ACC112 (cell line): ENCODE measurements around the gene GABRB2.
"Not testable (repeated sequence)": the region's sequence is repeated elsewhere in the genome, so short reads cannot be mapped to it uniquely, and the experiment has no call there.

Experiments
- H2AFZ ChIP-seq: fragments of 200-600 bp; sonication (generic); one replicate; pipeline ENCODE4 v1.6.0; 2017; ENCODE audit warnings: antibody characterized with exemption, low read length; ENCODE audit not compliant: unreplicated experiment
- H3K27ac ChIP-seq: fragments of 200-600 bp; sonication (generic); 2 replicates; pipeline ENCODE4 v1.5.1; 2014; ENCODE audit warnings: low read depth, mild to moderate bottlenecking, antibody characterized with exemption, low read length, moderate library complexity
- H3K27me3 ChIP-seq: fragments of 200-600 bp; sonication (generic); 2 replicates; pipeline ENCODE4 v1.6.1; 2014; ENCODE audit warnings: mild to moderate bottlenecking, antibody characterized with exemption, low read length, moderate library complexity, mixed read lengths; ENCODE audit not compliant: insufficient read depth
- H3K36me3 ChIP-seq: fragments of 200-600 bp; sonication (generic); 2 replicates; pipeline ENCODE4 v1.6.1; 2016; ENCODE audit warnings: mild to moderate bottlenecking, antibody characterized with exemption, low read length, moderate library complexity, mixed read lengths; ENCODE audit not compliant: insufficient read depth
- H3K4me1 ChIP-seq: fragments of 200-600 bp; sonication (generic); one replicate; pipeline ENCODE4 v1.6.1; 2016; ENCODE audit warnings: low read length, mixed read lengths; ENCODE audit not compliant: insufficient read depth, unreplicated experiment, control insufficient read depth
- H3K4me3 ChIP-seq: fragments of 200-600 bp; sonication (generic); 2 replicates; pipeline ENCODE4 v1.5.1; 2014; ENCODE audit warnings: mild to moderate bottlenecking, low read depth, low read length
- H3K79me2 ChIP-seq: fragments of 200-600 bp; sonication (generic); one replicate; pipeline ENCODE4 v1.6.0; 2016; ENCODE audit warnings: low read length; ENCODE audit not compliant: control insufficient read depth, unreplicated experiment, insufficient read depth

GABRB2 gene

DNA sequence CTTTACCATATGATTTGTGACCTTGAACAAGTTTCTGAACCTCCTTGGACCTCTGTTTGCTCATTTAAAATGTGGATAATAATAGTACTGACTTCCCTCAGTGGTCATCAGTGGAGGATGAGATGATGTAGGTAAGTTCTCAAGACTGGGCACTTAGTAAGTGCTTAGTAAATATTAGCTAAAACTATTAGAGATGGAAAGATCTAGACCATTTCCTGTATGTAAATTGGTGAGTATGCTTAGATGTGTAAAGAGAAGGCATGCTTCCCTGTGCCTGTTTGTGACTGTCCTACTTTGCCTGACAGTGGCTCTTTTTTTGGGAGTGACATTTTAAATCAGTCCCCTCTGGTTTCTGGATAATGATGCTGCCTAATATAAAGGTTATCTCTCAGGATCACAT, 288.1 kb downstream of the GABRB2 start:
- Histone ChIP-seq H3K4me3 (no peak overlapping the region), H3K36me3 (no peaks in the 10 kb centered on the region), H3K27me3 (no peaks in the 10 kb centered on the region), H3K79me2 (no peaks in the 10 kb centered on the region), H3K27ac (no peak overlapping the region), H2AFZ (no peak overlapping the region), H3K4me1 (no peaks in the 10 kb centered on the region)

DNA sequence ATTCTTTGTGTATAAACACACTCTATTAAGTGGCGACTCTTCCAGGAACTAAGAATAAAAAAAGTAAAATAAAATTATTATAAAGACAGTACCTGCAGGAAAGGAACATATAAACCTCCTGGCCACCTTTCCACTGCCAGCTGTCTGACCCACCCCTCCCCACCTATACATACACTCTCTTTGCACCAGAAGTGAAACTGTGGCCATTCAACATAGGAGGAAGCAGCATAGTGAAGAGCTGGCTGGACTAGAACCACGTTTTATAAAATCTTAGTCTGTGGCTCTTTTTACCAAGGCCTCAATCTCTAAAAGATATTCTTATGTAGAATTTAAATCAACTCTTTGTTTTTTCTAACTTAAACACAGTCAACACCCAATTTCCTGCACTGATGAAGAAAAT, 289.6 kb downstream of the GABRB2 start:
- Histone ChIP-seq H3K4me1 (no peaks in the 10 kb centered on the region), H3K27me3 (no peaks in the 10 kb centered on the region), H2AFZ (no peak overlapping the region), H3K36me3 (no peaks in the 10 kb centered on the region), H3K4me3 (no peak overlapping the region), H3K27ac (no peak overlapping the region), H3K79me2 (no peaks in the 10 kb centered on the region)

DNA sequence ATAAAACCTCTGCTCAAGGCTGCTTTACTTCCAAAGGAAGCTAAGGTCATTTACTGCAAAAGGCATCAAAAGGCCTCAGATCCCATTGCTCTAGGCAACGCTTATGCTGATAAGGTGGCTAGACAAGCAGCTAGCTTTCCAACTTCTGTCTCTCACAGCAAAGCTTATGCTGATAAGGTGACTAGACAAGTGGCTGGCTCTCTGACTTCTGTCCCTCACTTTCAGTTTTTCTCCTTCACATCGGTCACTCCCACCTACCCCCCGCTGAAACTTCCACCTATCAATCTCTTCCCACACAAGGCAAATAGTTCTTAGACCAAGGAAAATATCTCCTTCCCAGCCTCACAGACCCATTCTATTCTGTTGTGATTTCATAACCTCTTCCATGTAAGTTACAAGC, 293.6 kb downstream of the GABRB2 start:
- not testable (repeated sequence) for H2AFZ ChIP-seq, H3K27me3 ChIP-seq, H3K79me2 ChIP-seq, H3K27ac ChIP-seq, H3K36me3 ChIP-seq, H3K4me1 ChIP-seq, H3K4me3 ChIP-seq

DNA sequence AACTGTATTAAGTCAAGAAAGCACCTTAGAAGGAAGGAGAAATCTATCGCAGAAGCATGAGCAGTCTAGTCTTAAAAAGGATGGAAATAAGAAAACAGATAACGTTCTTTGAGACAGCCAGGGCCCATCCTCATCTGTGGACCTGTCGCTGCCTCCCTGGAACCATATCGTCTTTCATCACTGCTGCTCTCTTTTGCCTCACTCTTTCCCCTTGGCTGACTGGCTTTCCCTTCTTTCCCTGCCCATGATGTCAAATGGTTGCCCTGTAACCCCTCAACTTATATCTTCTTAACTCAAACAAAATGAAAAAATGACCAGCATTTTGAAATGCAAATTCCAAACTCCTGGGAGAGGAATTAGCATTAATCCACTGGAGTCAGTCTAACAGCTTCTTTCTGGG, 299.8 kb downstream of the GABRB2 start:
- H2AFZ ChIP-seq, result no peak overlapping the region
- no peak overlapping the region for H3K4me3 ChIP-seq
- H3K27me3 ChIP-seq, result no peaks in the 10 kb centered on the region
- H3K79me2 ChIP-seq, result no peaks in the 10 kb centered on the region
- H3K36me3 ChIP-seq, result no peaks in the 10 kb centered on the region
- H3K27ac ChIP-seq, result no peak overlapping the region
- H3K4me1 ChIP-seq, result no peaks in the 10 kb centered on the region

DNA sequence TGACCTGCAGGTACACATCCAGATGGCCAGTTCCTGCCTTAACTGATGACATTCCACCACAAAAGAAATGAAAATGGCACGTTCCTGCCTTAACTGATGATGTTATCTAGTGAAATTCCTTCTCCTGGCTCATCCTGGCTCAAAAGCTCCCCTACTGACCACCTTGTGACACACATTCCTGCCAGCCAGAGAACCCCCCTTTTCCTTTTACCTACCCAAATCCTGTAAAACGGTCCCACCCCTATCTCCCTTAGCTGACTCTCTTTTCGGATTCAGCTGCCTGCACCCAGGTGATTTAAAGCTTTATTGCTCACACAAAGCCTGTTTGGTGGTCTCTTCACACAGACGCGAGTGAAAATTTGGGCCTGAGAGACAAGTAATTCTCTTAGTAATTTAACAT, 300.7 kb downstream of the GABRB2 start:
- not testable (repeated sequence) for H2AFZ ChIP-seq, H3K36me3 ChIP-seq, H3K27ac ChIP-seq, H3K79me2 ChIP-seq, H3K27me3 ChIP-seq, H3K4me3 ChIP-seq, H3K4me1 ChIP-seq
